Measurements from ENCODE around the gene NPAS3. TPM values are rescaled to one million over a fixed set of nuclear protein-coding genes. Genes with fewer than 3 reads are reported as not detected.

Gene NPAS3
- total RNA-seq, 1 experiment from 2014 or later: 15.6 TPM

- intact Hi-C loops (cut with micrococcal nuclease; ENCODE audit: unreplicated experiment): no loop called here
- H3K4me1 ChIP-seq (ENCODE audit: insufficient read depth, low read length, poor library complexity, severe bottlenecking): peaks cover 4% of the 10 kb centered on the region
- no peak for TF ChIP-seq CTCF (conservative IDR thresholded peaks at IDR 0.05; ENCODE audit: low read depth, low read length)
- no peak for TF ChIP-seq EZH2 (IDR thresholded peaks at IDR 0.05; ENCODE audit: borderline replicate concordance, low read depth, low read length, poor library complexity, severe bottlenecking)
- no peaks in the 10 kb centered on the region for H3K9me3 ChIP-seq (ENCODE audit: low read depth, low read length, poor library complexity, severe bottlenecking)
- no peak overlapping the region for H3K27ac ChIP-seq (ENCODE audit: low read depth, low read length, poor library complexity, severe bottlenecking)
- BruUV-seq (replicated peaks): no TSS peak
- no peaks in the 10 kb centered on the region for H3K36me3 ChIP-seq (ENCODE audit: insufficient read depth, low read length, poor library complexity, severe bottlenecking)
- no peak for DNase-seq (ENCODE audit: low spot score)
- POLR2A ChIA-PET (ENCODE audit: low non-redundant PET): no interaction called here
- H3K27me3 ChIP-seq (replicated peaks; ENCODE audit: insufficient read depth, low read depth, low read length, poor library complexity): no peaks in the 10 kb centered on the region
- CTCF ChIA-PET: no interaction called here
- H3K4me3 ChIP-seq (ENCODE audit: low read depth, low read length, poor library complexity, severe bottlenecking): no peak overlapping the region
Measured at GRCh38 chr14:33369972-33370371, 431.3 kb downstream of the NPAS3 start.

GRCh38 chr14:33370426-33370825 lies 431.7 kb downstream of the NPAS3 start:
- Histone ChIP-seq H3K36me3 (ENCODE audit: insufficient read depth, low read length, poor library complexity, severe bottlenecking) (no peaks in the 10 kb centered on the region), H3K4me3 (ENCODE audit: low read depth, low read length, poor library complexity, severe bottlenecking) (no peak overlapping the region), H3K9me3 (ENCODE audit: low read depth, low read length, poor library complexity, severe bottlenecking) (no peaks in the 10 kb centered on the region), H3K27ac (ENCODE audit: low read depth, low read length, poor library complexity, severe bottlenecking) (no peak overlapping the region), H3K27me3 (replicated peaks; ENCODE audit: insufficient read depth, low read depth, low read length, poor library complexity) (no peaks in the 10 kb centered on the region), H3K4me1 (ENCODE audit: insufficient read depth, low read length, poor library complexity, severe bottlenecking) (no peaks in the 10 kb centered on the region)
- ChIA-PET CTCF (no interaction called here), POLR2A (ENCODE audit: low non-redundant PET) (no interaction called here)
- TF ChIP-seq EZH2 (IDR thresholded peaks at IDR 0.05; ENCODE audit: borderline replicate concordance, low read depth, low read length, poor library complexity, severe bottlenecking) (no peak), CTCF (conservative IDR thresholded peaks at IDR 0.05; ENCODE audit: low read depth, low read length) (no peak)
- no TSS peak for BruUV-seq (replicated peaks)
- DNase-seq (ENCODE audit: low spot score): no peak
- intact Hi-C loops (cut with micrococcal nuclease; ENCODE audit: unreplicated experiment): no loop called here

- BruUV-seq (replicated peaks): no TSS peak
- H3K4me1 ChIP-seq (ENCODE audit: insufficient read depth, low read length, poor library complexity, severe bottlenecking): no peaks in the 10 kb centered on the region
- TF ChIP-seq EZH2 (IDR thresholded peaks at IDR 0.05; ENCODE audit: borderline replicate concordance, low read depth, low read length, poor library complexity, severe bottlenecking): no peak
- no peak for TF ChIP-seq CTCF (conservative IDR thresholded peaks at IDR 0.05; ENCODE audit: low read depth, low read length)
- intact Hi-C loops (cut with micrococcal nuclease; ENCODE audit: unreplicated experiment): no loop called here
- no peak for DNase-seq (ENCODE audit: low spot score)
- no peak overlapping the region for H3K4me3 ChIP-seq (ENCODE audit: low read depth, low read length, poor library complexity, severe bottlenecking)
- no peaks in the 10 kb centered on the region for H3K27me3 ChIP-seq (replicated peaks; ENCODE audit: insufficient read depth, low read depth, low read length, poor library complexity)
- POLR2A ChIA-PET (ENCODE audit: low non-redundant PET): no interaction called here
- CTCF ChIA-PET: no interaction called here
- H3K9me3 ChIP-seq (ENCODE audit: low read depth, low read length, poor library complexity, severe bottlenecking): no peaks in the 10 kb centered on the region
- no peaks in the 10 kb centered on the region for H3K36me3 ChIP-seq (ENCODE audit: insufficient read depth, low read length, poor library complexity, severe bottlenecking)
- no peak overlapping the region for H3K27ac ChIP-seq (ENCODE audit: low read depth, low read length, poor library complexity, severe bottlenecking)
Measured at GRCh38 chr14:33375196-33375595, 436.5 kb downstream of the NPAS3 start.
